GM18502 (cell line): Measurements from ENCODE around the gene CD5L.

Experiments used
- ATAC-seq: cut with Tn5 transposase; IDR thresholded peaks from one replicate; pipeline ENCODE4 v1.9.1; 2021; ENCODE audit warnings: mild to moderate bottlenecking; ENCODE audit not compliant: unreplicated experiment, poor library complexity

The CD5L gene

DNA sequence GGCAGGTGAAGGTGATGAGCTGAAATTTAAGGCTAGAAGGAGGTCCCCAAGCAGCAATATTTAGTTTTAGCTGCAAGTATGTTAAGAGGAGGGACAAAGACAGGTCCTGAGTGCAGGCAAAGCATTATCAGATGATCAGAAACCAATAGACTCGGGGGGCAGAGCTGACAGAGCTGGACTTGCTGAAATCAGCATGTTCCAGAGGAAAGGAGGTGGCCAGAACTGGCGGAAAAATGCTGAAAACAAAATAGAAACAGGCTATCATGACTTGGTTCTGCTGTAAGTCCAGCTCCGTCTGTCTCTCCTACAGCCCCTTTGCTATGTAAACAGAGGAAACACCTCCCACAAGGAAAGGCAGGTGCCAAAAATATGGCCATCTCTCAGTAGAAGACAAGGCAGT, at the start of gene CD5L:
CD5L (minus strand) TSS at position 101 of the 400 bp plus-strand sequence. CDS start 107 bp downstream, outside the sequence.
- ATAC-seq, result no peak

DNA sequence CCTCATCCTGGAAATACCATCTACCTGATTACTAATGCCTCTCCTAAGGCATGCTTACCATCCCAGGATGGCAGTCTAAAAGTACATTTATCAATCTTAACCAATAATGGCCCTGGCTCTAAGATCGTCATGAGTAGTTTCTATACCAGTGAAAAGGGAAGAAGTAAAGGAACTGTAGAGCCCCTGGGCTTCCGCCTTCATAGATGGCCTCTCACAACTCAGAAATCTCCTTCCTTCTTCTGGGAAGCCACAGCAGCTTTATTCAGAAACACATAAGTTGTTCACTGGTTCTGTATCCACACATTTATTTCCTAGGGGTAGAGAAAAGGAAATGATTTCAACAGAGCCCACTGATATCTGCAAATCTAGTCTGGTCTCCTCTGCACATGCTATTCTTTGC, 41.0 kb upstream of the CD5L start:
- no peak for ATAC-seq

DNA sequence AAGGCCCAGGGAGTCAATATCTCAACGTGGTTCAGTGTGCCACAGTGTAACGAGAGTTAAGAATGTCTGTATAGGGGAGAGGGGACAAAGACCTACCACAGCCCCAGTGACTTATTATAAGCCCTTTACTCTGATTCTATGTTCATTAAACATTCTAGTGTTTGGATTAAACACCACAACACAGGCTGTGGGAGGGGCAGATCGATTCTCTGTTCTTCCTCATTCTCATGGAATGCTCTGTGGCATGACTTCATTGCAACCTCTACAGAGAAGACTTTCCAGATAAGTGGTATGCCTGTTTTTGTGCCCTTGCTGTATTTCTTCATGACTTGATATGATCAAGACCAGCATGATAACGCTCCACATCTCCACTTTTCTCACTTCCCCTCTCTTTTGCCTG, 39.0 kb upstream of the CD5L start:
- ATAC-seq, result no peak

DNA sequence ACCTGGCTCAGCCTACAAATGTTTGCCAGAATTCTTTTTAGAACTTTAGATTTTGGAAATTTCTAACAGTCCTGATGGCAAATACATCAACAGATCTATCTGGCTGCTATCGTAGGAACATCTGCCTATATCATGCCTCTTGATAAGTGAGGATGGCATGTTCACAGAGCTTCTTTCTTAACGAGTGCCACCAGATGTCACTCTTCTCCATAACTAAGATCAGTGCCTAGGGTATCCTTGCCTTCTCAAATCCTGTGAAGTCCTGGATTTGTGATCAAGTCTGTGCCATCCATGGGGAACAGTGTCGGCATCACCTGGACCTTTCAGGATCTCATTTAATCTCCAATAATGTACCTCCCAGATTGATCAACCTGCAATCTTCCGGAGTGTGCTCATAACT, 36.5 kb upstream of the CD5L start:
- no peak for ATAC-seq

DNA sequence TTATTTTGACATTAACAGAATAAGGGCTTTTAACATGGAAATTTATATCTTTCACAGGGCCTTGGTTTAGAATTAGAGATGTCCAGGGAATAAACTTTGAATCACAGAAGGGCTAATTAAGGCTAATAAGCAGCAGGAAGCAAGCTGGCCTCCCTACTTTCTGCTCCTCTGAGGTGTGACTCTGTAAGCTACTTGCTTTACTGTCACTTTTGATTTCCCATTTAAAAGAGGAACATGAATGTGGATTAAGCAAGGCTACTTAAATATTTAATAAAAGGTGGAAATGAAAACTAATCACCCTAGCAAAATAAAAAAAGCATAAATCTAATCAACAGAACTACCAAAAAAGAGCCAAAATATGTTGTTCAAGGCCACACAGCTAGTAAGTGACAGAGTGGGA, 28.9 kb upstream of the CD5L start:
- no peak for ATAC-seq

DNA sequence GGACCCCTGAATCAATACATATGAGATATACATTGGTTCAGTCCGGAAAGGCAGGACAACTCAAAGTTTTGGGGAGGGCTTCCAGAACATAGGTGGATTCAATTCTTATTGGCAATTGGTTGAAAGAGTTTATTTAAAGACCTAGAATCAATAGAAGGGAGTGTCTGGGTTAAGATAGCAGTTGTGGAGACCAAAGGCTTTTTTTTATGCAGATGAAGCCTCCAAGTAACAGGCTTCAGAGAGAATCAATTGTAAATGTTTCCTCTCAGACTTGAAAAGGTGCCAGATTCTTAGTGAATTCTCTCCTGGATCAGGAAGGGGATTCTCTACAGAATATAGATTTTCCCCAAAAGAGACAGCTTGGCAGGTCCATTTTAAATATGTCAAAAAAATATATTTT, 27.0 kb upstream of the CD5L start:
- no peak for ATAC-seq

DNA sequence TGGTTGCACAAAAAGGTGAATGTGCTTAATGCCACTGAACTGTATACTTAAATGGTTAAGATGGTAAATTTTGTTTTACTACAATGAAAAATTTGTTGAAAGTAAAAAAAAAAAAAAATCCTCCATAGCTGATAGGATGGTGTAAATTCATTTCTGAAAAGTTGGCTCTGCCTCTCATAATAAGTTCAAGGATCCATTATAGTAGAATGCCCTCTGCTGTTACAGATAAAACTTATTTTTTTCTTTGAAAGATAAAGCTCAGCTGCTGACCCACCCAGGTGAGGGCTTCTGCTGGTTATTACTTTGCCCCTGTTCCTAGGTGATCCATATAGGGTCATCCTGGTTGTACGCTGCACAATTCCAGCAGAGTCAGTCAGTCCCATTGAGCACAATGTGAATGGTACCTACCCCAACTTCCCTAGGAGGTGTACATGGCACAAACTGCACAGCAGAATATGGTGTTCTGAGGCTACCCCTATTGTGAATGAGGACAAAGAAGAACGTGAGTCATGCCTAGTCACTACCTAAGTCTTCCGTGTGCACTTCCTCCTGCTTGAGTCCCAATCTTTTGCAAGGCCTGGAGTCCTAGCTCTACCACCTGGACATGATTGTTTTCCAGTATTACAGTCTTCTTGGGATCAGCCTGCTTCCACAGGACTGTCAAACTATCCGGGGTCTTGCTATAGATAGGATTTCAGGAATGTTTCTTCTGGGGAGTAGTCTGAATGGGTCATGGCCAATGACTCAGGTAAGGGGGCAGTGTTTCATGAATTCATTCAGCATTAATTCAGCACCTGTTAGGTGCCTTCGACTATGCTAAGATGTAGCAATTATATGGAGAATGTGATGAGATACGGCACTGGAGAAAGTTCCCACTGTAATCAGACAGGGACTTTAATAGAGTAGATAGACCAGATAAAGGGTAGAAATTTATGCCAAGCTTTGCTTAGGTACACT, 20.8 kb upstream of the CD5L start:
- no peak for ATAC-seq

DNA sequence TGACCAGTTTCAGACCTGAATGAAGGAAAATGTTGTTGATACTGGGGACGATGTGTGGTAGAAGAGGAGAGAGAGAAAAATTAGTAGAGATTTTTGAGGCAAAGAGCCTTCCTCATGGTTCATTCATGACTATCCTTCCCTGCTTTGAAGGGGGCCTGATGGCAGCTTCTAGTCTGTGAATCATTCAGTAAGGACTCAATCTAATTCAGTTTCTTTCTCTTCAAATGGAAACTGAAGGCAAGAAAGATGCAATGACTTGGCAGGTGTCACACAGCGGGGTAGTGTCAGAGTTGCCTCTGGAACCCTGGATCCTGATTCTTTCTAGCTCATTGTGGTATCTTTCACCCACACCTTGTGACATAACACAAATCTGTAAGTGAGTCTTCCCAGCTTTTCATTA, 14.9 kb upstream of the CD5L start:
- peak; percentile 58 for ATAC-seq

DNA sequence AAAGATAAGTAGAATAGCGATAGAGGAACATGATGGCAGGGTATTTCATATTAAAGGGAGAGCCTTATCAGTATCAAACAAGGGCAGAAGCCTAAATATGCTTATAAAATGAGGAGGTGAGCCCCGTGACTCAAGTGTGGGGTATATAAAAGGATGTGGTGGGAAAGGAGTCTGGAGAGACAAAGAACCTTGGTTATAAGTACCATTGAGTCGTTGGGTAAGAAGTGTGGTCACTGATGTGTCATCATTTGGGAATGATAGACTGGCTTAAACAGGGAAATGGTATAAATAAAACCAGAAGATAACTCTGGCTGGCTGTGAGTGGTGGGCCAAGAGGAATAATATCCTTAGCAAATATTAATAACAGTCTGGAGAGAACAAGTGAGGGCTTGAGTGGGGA, 10.9 kb upstream of the CD5L start:
- no peak for ATAC-seq

DNA sequence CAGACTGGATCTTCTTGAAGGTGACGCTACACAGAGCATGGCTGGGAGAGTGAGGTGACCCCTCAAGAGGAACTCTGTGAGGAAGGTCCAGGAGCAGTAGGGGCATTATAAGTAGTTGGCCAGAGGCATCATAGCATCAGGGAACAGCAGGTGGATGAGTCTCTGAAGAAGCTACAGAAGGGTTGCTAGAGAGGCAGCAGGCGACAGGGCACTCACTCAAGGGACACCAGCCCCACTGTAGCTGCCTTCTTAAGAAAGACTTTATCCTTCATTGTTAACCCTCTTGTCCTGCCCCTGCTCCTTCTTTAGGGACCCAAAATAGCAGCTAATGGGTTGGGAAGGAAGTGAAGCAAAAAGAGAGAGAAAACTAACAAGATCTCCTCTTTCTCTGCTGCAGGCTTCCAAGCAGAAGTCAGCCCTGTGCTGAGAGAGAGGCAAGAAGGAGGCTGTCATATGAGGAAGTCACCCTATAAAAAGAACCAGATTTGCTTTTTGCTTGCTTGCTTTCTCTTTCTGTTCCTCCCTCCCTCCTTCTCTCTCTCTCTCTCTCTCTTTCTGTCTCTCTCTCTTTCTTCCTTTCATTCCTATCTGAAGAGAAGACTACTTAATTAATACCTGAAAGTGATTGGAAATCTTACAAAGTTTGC, 7.7 kb upstream of the CD5L start:
- peak; percentile 71 for ATAC-seq

DNA sequence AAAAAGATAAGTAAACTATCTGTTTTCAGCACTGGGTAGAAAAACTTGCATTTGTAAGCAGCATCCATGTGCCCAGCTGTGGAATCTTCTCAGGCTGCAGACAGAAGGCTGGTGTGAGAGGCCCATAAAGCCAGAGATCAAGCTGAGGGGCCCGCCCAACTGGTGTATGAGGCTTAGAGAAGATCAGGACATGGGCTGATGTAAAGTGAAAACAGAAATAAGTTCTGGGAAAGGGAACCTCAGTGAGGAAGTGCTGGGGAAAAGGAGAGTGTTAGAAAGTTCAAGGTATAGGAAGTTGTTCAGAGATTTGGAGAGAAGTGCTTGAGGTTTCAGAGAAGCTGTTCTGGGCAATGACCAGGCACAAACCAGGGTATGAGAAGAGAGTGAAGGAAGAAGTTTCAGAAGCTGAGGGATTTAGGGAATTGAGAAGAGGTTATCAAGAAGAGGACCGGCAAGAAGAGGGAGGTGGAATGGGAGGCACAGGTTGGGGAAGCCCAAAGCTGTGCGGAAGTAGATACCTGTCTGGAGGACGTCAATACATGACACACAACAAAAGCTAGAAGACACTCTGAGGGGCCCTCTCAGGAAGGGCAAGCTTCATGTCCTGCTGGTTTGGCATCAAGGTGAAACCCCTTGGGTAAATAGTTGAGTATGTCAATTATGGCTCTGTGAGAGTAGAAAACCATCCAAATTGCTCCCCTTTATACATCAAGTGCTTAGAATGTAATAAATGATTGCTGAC, 2.7 kb upstream of the CD5L start:
- ATAC-seq, result no peak

DNA sequence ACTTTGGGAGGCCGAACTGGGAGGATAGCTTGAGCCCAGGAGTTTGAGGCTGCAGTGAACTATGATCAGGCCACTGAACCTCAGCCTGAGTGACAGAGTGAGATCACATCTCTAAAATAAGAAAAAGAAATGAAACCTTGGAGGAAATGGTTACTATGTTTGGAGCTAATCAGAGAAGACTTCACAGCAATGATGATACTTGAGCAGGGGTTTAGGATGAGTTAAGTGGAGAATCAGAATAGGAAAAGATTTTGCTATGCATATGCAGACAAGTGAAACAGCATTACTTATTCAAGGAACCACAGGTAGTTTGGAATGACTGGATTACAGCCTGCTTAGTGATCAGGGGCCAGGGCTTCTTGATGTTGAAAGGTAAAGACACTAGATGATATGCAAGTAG, 1.3 kb upstream of the CD5L start:
- peak; percentile 50 for ATAC-seq

DNA sequence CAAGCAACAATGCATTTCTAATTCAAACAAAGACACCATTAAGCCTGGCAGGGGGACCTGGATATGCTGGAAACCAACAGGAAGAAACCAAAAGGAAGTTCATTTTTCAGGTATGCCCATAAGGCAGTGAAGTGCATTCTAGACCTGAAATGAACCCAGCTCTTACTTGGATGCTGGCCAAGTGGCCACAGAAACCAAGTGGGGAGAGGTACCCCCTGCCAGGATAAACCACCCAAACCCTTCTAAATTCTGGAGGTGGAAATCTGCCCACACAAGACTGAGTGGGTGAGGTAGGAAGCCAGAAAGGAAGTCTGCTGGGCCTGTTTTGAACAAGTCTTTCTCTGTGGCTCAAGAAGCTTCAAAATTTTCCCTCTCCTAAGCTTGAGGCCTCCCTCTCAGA, 2.6 kb downstream of the CD5L start:
- no peak for ATAC-seq

DNA sequence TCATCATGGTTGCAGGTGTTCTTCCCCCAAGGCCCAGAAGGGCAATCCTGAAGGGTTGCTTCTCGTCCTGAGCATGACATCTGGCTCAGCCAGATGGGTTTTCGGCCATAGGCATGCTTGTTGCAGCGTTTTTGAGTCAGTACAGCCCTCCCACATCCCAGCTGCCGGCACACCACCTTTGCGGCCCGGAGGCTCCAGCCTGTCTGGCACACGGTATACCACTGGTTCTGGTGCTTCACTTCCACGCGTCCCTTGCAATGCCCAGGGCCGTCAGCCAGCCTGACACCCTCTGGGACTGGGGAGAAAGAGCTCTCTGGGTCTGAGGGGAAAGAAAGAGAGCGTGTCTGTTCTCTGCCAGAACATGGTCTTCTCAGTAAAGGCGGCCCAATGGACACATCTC, 7.2 kb downstream of the CD5L start:
- no peak for ATAC-seq

DNA sequence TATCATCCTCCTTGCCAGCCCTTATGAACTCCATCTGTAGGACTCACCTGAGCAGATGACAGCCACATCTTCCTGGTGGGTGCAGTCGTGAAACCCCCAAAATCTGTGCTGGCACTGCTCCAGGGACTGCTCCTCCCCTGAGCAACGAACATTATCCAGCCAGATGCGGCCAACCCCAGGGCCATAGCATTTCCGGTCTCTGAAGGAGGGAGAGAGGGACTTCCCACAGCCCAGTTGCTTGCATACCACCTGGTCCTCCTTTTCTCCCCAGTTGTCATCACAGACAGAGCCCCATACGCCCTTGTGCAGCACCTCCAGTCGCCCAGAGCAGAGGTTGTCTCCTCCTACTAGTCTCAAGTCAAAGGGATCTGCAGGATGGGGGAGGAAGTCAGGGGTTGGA, 8.5 kb downstream of the CD5L start:
- peak; percentile 54 for ATAC-seq

DNA sequence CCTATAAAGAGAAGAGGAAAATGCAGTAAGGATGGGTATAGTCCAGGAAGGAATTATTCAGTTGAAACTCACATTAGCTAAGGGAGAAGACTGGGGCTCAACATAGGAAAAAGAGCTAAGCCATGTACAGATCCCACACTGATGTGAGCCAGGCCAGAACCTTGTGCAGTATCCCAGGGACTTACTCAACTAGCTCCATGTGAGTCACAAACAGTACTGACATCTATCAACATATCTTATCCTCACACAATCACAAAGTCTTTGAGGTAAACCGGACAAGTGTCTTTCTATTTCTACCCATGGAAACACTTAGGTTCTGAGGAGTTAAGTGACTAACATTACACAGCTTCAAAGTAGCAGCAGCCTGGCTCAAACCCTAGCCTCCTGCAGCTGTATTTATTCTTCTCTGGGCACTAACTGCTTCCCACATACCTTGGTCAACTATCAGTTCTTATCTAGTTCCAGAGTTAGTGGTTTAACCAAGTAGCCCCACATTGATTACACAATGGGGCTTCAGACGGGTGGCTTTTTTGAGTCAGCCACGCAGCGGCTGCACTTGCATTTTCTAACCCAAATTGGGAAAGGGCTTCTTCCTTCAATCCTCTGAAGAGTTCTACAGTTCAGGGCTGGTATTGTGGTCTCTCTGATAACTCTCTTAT, 9.5 kb downstream of the CD5L start:
- ATAC-seq, result peak; percentile 41

DNA sequence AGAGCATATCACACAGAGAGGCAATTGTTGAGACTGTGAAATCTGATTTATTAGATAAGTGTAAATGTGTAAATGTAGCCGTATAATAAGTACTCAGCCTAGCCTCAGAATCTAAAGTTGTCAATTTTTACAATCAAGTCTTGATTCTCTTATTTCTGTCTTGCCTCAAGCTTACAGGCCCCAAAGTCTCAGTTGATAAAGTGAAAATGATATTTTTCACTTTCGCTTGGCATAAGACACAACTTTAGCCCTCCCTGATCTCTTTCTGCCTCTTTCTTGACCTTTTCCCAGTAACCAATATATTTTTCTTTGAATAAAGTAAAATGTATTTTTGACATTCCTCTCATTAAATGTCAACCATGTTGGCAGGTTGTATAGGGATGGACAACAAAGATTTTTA, 10.7 kb downstream of the CD5L start:
- ATAC-seq, result no peak

DNA sequence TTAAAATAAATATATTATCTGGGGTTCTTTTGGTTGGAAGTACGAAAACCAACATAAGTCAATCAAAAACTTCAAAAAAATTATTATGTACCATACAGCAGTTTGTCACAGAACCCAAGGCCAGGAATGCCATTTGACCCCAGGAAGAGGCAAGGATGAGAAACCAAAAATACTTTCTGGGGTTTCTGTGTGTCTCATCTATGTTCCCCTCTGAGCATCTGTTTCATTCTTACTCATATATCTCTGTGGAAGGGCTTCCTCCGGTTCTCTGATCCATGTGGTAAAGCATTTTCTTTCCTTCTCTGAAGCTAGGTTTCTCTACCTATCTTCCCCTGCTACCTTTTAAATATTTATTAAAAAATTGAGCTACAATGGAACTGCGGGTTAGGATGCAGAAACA, 11.9 kb downstream of the CD5L start:
- ATAC-seq, result peak; percentile 49

DNA sequence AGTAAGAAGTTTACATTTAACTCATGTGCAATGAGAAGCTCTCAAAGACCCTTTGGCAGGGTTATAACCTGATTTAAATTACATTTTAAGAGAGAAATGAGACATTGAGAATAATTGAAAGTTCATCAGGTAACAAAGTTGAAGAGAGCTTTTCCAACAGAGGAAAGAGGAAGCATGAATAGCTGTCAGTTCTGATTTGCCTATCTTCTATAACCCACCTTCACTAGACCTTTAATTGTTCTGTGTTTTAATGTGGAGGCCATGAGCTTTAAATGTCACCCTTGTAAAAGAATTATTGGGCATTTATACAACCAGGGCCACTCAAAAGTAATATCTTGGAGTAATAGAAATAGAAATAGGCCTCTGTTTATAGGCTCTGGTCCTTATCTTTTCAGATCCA, 12.4 kb downstream of the CD5L start:
- no peak for ATAC-seq

DNA sequence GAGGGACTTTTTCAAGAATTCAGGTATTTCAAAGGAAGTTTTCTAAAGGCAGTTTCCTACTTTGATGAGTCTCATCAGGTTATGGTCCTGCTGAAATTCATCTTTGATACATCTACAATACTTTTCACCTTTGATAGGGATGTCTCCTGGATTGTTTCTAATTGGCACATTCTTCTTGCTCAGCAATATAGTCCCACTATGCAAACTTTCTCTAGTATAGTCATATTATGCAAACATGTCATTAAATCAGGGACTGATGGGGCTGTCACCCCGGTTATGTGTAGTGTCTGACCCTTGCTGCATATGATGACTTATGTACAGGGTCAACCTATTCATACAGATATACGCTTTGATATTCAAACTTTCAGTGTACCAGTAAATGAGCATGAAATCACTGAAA, 21.3 kb downstream of the CD5L start:
- ATAC-seq, result no peak

DNA sequence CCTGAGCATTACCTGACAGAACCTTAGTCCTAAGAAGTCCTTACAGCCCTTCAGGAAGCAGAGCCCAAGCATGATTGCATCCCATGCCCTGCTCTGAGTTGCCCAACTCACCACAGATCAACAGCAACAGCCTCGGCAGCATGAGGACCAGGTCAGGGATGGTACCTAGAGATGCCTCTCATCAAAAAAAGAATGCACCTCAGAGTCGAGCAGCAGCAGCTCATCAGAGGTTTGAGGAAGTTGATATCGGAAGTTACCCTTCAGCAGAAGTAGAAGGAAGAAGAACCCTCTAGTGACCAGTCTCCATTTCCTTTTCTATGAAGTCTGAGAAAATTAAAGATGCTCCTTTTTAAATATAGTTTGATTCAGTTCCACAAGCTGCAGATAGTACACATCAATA, 21.7 kb downstream of the CD5L start, which contains the start of gene FCRL1:
FCRL1 (minus strand) TSS at position 225 of the 400 bp plus-strand sequence; CDS start at position 142, 83 bp downstream.
- no peak for ATAC-seq
